Left renal pelvis (tissue), 4 donors: ENCODE results near the gene PBX1. TPM values are rescaled to one million over a fixed set of nuclear protein-coding genes. Genes with fewer than 3 reads are reported as not detected.
A peak's percentile ranks its signal among the peaks of the same experiment; 100 is the strongest.
"Not testable (repeated sequence)": the region's sequence is repeated elsewhere in the genome, so short reads cannot be mapped to it uniquely, and the experiment has no call there.

ENCODE experiments used
- DNase-seq, 4 donors: peaks; one replicate each; pipeline ENCODE4 v3.0.0-alpha.2; 2013; ENCODE audit warnings: low read depth in 4 of 4, low spot score in 3 of 4
- polyA plus RNA-seq, 4 donors: library from polyadenylated mRNA; unstranded; fragments of 120-200 nt; gene quantifications; one replicate each; pipeline ENCODE4 v1.2.1, GENCODE V29; 2013; ENCODE audit not compliant: insufficient read length in 4 of 4

The PBX1 gene
- polyA plus RNA-seq, 4 donors: 141 to 256 (median 181) TPM

DNA sequence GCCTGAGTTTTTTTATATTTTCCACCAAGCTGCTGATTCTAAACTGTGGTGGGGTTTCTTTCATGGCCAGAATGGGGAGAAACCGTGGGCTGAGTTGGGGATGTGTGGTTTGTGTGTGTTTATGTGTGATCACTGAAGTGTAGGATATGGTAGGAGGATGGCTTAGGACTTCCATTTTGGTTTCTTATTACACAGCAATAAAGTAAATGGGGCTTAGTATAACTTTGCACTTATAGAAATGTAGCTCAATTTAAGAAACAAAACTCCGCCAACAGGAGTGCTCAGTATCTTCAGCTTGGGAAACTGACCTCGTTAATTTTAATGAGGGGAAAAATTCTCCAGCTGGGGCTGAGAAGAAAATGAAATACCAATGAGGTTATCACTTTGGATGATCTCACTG lies 77.8 kb downstream of the PBX1 start:
- DNase-seq: no peak

DNA sequence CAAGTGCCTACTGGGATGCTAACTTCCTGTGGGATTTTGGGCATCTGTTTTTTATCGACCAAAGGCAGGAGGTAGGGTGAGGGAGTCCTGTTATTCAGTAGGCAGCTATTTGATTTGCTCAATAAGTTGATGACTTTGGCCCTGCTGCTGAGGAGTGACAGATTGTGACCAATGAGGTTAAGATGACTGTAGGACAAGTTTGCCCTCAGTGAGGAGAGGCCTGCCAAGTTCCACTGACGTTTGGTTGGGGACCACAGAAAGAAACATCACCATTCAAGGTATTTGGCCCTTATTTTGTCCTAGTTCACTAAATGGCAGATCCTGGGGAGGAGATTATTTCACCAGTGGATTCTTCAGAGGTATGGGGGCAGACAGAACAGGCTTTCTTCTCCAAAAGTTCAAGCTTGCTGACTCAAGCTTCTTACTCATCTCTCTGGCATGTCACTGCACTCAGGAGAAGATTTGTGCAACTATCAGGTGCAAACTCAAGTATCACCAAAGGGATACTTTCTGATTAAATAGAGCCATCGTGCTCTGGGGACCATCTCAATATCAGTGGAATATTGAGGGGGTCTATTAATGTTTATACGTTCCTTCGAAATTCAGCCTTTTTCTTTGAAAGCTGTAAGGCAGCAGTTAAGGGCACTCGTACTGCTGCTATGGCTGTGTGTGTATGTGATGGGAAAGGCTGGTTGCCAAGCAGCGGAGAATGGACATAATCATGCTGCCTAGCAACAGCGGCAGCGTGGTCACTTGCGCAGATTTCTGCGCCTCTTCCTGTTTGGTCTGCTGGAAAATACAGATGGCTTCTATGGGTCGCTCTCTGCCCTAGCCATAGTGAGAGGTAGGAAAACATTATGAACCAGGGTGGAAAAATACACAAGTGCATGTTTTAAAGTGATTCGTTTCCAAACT lies 78.7 kb downstream of the PBX1 start:
- no peak for DNase-seq

DNA sequence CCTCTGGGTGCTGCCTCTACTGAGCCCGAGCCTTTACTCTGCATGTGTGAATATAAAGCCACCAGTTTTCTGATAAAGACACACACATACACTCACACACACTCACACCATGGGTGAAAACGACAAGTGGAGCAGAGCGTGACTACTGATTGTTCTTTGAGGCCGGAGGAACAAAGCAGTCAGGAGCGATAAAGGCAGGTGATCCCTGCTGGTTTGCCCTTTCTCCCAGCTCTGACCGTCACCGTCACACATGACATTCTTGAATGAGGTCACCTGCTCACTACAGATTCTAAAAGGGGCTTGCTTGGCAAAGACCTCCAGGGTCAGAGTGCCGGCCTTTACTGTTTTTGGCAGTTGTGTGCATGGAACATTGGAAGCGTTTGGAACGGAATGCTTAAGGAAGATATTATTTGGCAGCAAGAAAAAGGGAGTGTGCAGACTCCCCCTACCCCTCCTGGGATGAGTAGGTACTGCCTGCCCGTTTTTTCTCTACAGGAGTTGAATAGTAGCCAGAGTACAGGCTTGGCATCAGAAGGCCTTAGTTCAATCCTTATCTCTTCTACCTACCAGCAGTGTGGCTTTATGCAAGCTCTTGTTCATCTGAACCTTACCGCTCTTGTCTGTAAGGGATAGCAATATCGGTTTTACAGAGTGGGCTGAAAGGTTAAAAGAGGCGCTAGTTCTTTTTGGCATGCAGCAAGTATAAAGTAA lies 79.7 kb downstream of the PBX1 start:
- no peak for DNase-seq

DNA sequence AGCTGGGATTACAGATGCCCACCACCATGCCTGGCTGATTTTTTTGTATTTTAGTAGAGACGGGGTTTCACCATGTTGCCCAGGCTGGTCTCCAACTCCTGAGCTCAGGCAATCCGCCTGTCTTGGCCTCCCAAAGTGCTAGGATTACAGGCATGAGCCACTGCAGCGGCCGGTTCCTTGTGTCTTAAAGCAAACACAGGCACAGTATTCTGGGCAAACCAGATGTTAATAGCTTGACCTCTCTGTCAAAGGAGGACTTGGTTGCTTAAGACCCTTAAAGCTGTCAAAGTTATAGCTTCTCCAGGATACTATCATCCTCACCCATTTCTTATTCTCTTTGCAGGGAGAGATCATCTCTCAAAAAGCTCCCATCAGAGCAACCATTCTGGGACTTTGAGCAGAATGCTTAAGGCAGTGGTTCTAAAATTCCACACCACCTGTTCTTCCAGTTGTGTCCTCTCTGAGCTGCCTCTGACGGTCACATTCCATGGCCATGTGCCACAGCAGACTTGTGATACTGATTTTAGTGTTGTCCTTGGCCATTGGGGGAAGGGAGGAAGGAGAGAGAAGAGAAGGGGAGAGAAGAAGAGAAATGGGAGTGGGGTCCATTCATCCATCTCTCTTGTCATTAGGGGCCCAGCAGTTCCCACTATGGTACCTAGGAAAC lies 81.8 kb downstream of the PBX1 start:
- DNase-seq: no peak

DNA sequence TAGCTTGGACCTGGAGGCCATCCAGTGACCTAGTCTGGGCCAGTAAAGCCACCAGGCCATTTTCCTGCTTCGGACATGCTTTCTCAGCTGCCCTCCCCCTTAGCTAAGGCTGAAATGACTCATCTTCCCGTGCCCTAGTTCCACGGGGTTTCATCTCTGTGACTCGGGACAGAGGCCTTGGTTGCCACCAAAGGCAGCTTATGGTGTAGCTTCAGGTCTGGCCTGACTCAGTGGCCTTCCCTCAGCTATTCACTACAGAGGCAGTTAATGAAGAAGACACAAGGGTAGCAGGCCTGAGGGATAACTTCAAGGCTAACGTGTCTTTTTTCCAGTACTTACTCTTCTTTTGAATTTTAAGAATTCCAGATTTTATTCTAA lies 82.4 kb downstream of the PBX1 start:
- no peak for DNase-seq

DNA sequence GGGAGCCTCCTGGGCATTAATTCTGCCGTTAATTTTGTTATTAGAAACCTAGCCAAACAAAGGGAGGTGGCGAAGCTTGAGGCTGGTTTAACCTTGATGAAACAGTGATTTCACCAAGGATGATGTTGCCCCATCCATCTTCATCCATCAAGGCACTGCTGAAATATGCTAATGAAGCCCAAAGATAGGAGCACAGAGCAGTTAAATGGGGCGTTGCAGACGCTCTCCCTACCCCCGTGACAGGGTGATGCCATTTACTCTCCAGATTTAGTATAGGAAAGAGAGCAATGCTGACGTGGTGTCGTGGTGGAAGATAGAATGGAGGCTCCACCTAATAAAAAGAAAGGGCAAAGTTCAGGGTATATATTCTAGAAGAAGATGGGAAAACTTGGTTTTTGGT lies 84.0 kb downstream of the PBX1 start:
- DNase-seq: no peak

DNA sequence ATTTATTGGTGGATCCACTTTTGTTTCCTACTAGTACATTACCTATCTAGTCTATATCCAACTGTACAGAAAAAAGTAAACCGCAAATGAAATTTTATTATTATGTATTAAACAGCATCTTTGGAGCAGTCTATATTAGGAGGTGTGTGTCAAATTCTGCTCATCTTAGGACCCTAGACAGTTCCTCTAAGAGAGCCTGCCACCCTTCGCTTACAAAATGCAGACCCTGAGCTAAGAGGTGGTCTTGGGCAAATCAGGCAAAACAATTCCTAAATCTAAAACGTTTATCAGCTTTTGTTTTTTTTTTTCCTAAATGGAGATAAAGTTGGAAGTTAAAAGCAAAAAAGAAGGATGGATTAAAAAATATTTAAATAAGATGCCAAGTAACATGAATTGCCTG lies 85.3 kb downstream of the PBX1 start:
- no peak for DNase-seq

DNA sequence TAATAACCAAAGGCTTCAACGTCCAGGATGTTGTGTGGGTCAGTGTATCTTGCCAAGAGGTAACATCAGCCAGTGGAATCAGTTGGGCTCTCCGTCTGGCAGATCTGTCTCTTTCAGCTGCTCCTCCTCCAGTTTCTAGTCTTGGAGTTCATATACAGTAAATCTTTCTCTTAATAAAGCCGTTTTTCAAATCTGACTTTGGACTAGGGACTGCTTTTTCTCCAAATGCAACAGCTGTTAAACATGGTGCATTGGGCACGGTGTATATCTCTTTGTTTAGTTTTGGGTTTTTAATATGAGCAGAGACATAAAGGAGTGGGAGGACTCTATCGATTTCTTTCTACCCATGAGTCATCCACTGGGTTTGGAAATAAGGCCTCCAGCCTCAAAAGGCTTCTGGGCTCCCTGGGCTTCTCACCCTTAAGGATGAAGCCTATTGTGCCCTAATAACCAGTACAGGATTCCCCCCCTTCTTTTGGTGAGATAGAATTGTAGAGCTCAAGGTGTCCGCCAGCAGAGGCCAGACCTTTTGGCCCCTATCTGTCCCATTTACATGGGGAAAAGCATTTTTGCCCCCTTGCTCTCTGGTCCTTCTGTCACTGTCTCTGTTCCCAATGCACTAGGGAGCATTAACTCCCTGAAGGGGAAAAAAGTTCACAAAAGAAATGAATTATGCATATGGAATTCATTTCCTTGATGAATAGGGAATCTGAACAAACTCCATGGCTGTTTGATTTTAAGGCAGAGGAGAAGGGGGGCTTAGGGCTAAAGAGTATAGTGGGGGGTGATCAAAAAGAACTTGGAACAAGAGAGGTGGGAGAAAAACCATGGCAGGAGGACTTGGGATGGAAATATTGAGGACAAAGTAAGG lies 86.0 kb downstream of the PBX1 start:
- DNase-seq: no peak

DNA sequence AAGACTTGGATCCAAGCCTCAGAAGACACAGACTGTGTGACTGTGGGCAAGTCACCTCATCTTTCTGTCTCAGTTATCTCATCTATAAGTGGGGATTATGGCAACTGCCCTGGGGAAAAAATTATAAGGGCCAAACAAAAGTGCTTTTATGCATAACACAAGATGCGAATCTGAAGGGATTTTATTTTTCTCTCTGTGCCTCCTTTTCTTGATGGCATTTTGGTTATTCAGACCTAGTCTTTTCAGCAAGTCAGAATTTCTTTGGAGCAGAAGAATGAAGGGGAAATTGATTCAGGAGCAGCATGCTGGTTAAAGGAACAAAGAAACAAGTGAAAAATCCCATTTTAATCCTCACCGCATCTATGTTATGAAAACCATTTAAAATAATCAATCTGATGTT lies 86.9 kb downstream of the PBX1 start:
- no peak for DNase-seq

DNA sequence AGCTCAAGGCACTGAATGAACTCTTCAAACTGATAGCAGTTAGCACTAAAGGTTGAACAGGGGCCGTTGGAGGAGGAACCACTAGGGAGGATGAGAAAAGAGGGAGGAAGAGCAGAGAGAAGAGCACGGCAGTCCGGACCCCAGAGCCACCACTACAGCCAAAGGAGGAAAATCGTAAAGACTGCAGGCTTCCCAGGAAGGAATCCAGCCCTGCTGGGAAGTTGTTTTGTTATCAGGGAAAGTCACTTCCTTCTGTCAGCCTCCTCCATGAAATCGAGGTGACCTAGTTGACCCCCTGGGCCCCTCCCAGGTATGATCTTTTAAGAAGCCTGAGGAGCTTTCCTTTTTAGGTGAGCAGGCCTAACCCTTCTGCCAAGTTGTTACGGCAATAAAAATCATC lies 88.2 kb downstream of the PBX1 start:
- no peak for DNase-seq

DNA sequence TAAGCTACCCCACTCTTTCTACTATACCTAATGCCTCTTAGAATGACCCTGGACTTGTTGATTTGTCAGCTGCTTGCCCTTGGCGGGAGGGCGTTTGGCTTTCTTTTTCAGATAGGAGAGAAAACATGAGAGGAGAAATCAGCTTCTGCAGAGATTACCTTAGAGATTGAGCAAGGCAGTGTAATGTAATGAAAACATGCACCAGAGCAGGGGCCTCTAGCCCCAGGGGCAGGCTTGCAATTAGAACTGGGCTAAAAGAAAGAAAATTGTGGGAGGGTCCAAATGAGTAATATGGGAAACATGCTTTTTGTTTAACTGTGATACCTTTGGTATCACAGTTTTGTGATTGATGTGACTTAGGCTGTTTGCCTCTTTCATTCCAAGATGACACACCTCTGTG lies 89.7 kb downstream of the PBX1 start:
- DNase-seq: no peak

DNA sequence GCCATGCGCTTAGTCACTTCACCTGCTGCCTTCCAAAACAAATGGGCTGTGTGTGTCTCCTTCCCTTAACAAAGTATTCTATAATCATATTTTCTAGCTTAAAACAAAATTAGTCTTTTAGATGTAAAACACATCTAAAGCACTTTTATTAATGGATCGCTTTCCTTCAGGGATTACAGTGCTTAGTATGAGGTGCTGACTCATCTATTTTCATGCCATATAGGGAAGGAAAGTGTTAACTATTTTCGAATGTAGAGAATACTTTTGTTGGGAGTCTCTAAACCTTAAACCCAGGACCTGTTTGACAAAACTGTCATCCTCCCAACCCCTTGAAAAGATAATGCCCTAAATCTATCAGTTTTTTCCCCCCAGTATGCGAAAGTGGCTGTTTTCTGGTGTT lies 90.2 kb downstream of the PBX1 start:
- no peak for DNase-seq

DNA sequence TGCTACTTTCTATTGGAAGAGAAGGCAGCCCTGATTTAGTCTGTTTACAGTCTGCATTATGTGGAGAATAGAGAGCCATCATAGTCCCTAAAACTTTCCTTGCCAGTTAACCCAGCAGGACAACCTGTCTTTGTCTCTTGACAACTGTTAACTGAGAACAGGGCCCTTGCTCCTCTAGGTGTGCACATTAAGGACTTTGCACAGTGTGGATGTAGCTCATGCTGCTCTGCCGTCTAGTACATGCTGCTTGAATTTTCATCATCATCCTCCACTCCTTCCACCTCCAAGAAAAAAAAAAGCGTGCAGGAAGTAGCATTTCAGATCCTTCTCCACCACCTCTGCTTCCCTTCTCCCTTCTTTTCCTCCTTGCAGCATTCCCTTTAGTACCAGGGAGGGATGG lies 91.5 kb downstream of the PBX1 start:
- DNase-seq: no peak

DNA sequence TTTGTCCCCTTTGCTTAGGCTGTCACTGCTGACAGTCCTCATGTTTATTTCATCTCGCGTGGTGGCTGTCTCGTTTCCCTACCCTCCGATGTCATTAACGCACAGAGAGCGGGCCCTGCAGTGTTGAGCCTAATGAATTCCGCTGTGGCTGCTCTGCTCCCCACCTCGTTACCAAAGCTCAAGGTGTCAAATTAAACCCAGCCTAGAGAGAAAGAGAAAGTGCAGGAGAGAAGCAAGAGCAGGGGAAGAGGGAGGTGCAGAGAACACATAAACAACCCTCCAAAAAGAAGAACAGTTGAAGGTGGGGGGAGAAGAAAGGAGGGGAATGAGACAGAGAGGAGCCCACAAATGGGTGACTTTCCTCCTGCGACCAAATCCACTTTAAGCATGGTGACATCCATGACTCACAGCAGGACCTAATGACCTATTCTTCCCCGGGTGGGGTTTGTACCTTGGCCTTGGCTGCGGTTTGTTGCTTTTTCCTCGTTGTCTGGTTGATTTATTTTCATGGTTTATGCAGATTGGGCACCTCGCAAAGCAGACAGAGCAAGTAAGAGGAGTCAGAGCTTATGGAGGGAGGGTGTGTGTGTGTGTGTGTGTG lies 92.5 kb downstream of the PBX1 start:
- peak in 1 of 4 donors; percentile 57 for DNase-seq

DNA sequence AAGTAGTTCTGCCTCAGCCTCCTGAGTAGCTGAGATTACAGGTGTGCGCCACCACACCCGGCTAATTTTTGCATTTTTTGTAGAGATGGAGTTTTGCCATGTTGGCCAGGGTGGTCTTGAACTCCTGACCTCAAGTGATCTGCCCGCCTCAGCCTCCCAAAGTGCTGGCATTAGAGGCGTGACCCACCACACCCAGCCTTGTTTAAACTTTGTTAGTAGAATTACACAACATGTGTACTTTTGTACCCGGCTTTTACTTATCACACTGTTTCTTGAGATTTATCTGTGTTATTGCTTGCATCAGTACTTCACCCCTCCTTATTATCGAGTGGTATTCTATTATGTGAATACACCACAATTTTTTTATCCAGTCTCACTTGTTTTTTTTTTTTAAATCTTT lies 94.0 kb downstream of the PBX1 start:
- DNase-seq: not testable (repeated sequence)

DNA sequence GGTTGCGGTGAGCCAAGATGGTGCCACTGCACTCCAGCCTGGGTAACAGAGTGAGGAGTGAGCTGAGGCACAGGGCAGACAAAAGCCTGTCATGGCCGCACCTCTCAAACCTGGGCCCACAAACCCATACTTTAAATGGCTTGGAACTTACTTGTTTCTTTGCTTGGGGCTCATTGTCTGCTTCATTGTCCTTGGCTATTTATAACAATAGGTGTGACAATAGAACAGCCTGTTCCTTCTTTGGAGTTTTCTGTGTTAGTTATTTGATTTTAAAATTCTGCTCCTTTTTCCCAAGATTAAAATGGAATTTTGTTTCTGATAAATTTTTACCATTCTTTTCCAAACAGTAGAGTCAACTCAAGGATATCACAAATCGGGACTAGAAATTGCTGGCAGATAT lies 94.7 kb downstream of the PBX1 start:
- no peak for DNase-seq

DNA sequence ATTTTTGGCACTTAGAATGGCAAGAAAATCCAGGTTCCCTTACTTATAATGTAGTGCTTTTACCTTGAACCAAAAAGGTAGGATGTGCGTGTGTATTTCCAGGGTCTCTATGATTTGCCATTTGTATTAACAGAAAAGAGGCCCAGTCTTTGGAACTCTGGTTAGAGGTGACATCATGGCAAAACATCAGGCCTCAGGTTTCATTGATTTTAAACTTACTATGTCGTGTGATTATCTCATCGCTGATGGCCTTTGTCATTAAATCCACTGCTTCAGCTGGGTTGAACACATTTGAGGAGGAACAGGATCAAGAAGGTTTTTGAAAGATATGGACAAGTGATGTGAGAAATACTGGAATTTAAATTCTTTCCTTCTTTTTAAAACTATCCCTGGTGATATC lies 95.2 kb downstream of the PBX1 start:
- DNase-seq: no peak

DNA sequence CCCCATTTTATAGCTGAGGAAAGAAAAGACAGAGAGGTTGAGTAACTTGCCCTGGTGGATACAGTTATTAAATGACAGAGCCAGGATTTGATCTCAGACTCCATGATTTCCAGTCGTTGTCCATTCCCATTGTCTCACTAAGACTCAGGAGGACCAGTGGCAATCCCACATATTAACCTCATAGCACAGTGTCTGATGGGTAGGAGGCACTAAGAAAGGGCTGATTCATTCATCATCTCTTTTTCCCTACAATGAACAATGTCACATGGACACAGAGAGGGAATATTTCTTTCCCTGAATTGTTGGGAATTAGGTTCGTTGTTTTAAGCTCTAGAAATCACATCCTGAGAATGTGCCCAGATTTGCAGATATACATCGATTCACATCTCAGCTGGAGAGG lies 99.9 kb downstream of the PBX1 start:
- DNase-seq: no peak

DNA sequence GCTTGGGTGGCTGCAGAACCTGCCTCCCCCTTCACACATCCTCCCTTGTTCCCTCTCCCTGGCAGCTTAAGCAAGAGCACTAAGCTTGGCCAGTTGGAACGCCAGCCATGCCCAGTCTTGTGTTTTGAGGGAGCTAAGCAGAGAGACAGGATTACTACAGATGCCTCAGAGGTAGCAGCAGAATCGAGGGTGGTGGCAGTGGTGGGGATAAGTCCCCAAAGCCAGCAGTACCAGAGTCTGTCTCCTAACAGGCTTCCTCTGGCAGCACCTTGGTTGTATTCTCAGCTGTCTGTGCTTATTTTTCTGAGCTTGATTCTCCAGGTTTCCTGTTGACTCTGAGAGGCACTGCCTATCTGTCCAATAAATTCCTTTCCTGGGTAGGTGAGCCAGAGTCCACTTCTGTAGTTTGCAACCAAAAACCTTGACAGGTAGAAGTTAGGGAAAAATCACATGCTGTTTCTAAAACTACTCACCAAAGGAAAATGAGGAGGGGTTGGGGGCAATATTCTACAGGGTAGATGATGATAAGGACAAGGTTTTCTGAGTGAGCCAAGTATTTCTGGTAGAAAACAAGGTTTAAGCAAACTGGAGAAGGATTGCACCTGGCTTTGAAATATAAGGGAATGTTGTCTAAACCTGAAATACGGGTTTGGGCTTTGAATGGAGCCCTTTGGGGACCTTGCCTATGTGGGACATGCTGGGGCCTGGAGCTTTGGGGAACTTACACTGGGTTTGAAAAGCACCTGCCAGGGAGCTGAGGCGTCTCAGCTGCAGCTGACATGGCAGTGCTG lies 100.8 kb downstream of the PBX1 start:
- no peak for DNase-seq

DNA sequence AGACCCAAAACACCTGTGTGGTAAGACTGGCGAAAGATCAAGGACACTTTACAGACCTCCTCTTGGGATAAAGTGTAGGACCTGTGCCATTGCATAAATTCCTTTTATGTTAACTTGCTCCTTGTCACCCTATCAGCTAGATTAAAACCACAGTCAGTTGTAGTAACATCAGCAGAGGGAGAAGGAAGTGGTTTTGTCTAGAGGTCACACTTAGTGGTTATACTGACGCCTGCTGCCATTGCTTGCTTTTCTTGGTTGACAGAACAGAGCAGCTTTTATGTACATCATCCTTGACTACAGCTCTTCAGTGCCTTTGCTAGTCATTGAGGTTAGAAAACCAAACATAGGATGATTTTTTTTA lies 101.4 kb downstream of the PBX1 start:
- no peak for DNase-seq
